GM12878 (cell line): Measurements from ENCODE around the gene HDAC7. TPM values are rescaled to one million over a fixed set of nuclear protein-coding genes. Genes with fewer than 3 reads are reported as not detected.

ENCODE experiments used
- ATAC-seq: fragments of 200-7000 bp; cut with Tn5 transposase; 3 replicates; pipeline ENCODE4 v1.9.1; 2020; ENCODE audit warnings: mild to moderate bottlenecking, moderate library complexity
- BruUV-seq: library from RNA; stranded (reverse); fragments of 400-500 nt; replicated peaks from 2 replicates; lab custom pipeline; 2021; lab: Mats Ljungman, UMichigan
- CTCF ChIA-PET: fragments of 300-600 bp; sonication (Branson Sonifier 250); formaldehyde crosslinking; extraction: SDS; loops from one replicate; lab custom pipeline; 2021; ENCODE audit warnings: inconsistent platforms; lab: Yijun Ruan, JAX
- POLR2A ChIA-PET: fragments of 350-600 bp; formaldehyde crosslinking; extraction: SDS; loops from one replicate; lab custom pipeline; 2021; ENCODE audit warnings: inconsistent platforms; lab: Charles Lee
- RAD21 ChIA-PET: fragments of 300-600 bp; sonication (Branson Sonifier 250); formaldehyde crosslinking; loops from one replicate; lab custom pipeline; 2023; ENCODE audit warnings: antibody characterized with exemption; ENCODE audit not compliant: unreplicated experiment; lab: Charles Lee
- SMC1A ChIA-PET: fragments of 300-600 bp; sonication (Branson Sonifier 250); formaldehyde crosslinking; loops from one replicate; lab custom pipeline; 2023; ENCODE audit not compliant: unreplicated experiment, uncharacterized antibody; lab: Charles Lee
- DNase-seq: peaks from one replicate; pipeline ENCODE4 v3.0.0-alpha.2; 2011; ENCODE audit warnings: low read depth, low spot score
- FAIRE-seq: peaks from 3 replicates; lab custom pipeline; 2011; peaks lifted over from hg19 to GRCh38; lab: Jason Lieb, UNC
- H2AFZ ChIP-seq: 2 replicates; pipeline ENCODE4 v1.6.0; 2011; ENCODE audit warnings: low read depth, low read length, control low read depth; ENCODE audit not compliant: control insufficient read depth
- H3K27ac ChIP-seq: 2 replicates; pipeline ENCODE4 v1.5.1; 2011; ENCODE audit warnings: control low read depth; ENCODE audit not compliant: control insufficient read depth, insufficient read depth
- H3K27me3 ChIP-seq, 2 experiments: replicated peaks in 1 of 2; 2 replicates each; pipeline versions ENCODE4 v1.6.0 to v1.6.1; 2011; ENCODE audit warnings: low read length in 1 of 2; ENCODE audit not compliant: control insufficient read depth in 2 of 2, insufficient read depth in 2 of 2
- H3K36me3 ChIP-seq, 2 experiments: 2 replicates each; pipeline ENCODE4 v1.5.1; 2011; ENCODE audit warnings: low read length in 1 of 2; ENCODE audit not compliant: control insufficient read depth in 2 of 2, insufficient read depth in 2 of 2
- H3K4me1 ChIP-seq: 2 replicates; pipeline ENCODE4 v1.6.1; 2011; ENCODE audit warnings: mild to moderate bottlenecking, low read length, moderate library complexity, mixed read lengths; ENCODE audit not compliant: control insufficient read depth, insufficient read depth
- H3K4me2 ChIP-seq: 2 replicates; pipeline ENCODE4 v1.6.0; 2011; ENCODE audit warnings: control low read depth; ENCODE audit not compliant: control insufficient read depth, insufficient read depth
- H3K4me3 ChIP-seq: fragments of 200-600 bp; sonication (generic); 2 replicates; pipeline ENCODE4 v1.5.1; 2016
- H3K79me2 ChIP-seq: 2 replicates; pipeline ENCODE4 v1.6.0; 2011; ENCODE audit warnings: low read length; ENCODE audit not compliant: control insufficient read depth, insufficient read depth
- H3K9ac ChIP-seq: 2 replicates; pipeline ENCODE4 v1.8.0; 2011; ENCODE audit warnings: low read length, control low read depth, mixed read lengths; ENCODE audit not compliant: control insufficient read depth, insufficient read depth
- H3K9me3 ChIP-seq: replicated peaks from 3 replicates; pipeline ENCODE4 v1.5.1; 2011; ENCODE audit warnings: mild to moderate bottlenecking, low read length; ENCODE audit not compliant: control insufficient read depth, insufficient read depth
- H4K20me1 ChIP-seq: 2 replicates; pipeline ENCODE4 v1.6.0; 2011; ENCODE audit not compliant: control insufficient read depth, insufficient read depth
- CREM ChIP-seq: IDR thresholded peaks from 2 replicates; pipeline ENCODE4 v1.6.1; 2014; ENCODE audit warnings: antibody characterized with exemption, low read depth
- DPF2 ChIP-seq: fragments of 450-650 bp; IDR thresholded peaks from 2 replicates; pipeline ENCODE4 v1.6.1; 2017; ENCODE audit warnings: mild to moderate bottlenecking
- HDAC2 ChIP-seq: fragments of 200-600 bp; sonication (generic); IDR thresholded peaks from 2 replicates; pipeline ENCODE4 v1.6.1; 2017
- KDM1A ChIP-seq: fragments of 200-600 bp; sonication (generic); IDR thresholded peaks from 2 replicates; pipeline ENCODE4 v1.6.1; 2016; ENCODE audit warnings: borderline replicate concordance
- LARP7 ChIP-seq: fragments of 450-650 bp; IDR thresholded peaks from 2 replicates; pipeline ENCODE4 v1.6.1; 2017; ENCODE audit warnings: mild to moderate bottlenecking
- NFYB ChIP-seq: IDR thresholded peaks from 2 replicates; pipeline ENCODE4 v1.6.1; 2011; ENCODE audit warnings: low read depth, mild to moderate bottlenecking, low read length, improper control_type of control experiment, moderate library complexity; ENCODE audit not compliant: insufficient read depth
- PAX8 ChIP-seq: fragments of 450-650 bp; IDR thresholded peaks from 2 replicates; pipeline ENCODE4 v1.6.1; 2017; ENCODE audit warnings: mild to moderate bottlenecking, moderate library complexity
- SREBF1 ChIP-seq: IDR thresholded peaks from 2 replicates; pipeline ENCODE4 v1.6.1; 2012; ENCODE audit warnings: mild to moderate bottlenecking, low read length
- TARDBP ChIP-seq: IDR thresholded peaks from 2 replicates; pipeline ENCODE4 v1.6.1; 2016; ENCODE audit warnings: borderline replicate concordance
- ZBED1 ChIP-seq: IDR thresholded peaks from 2 replicates; pipeline ENCODE4 v1.6.1; 2016; ENCODE audit warnings: borderline replicate concordance
- ZNF207 ChIP-seq: fragments of 450-650 bp; IDR thresholded peaks from 2 replicates; pipeline ENCODE4 v1.6.1; 2014; ENCODE audit warnings: antibody characterized with exemption, mild to moderate bottlenecking, borderline replicate concordance
- ZSCAN29 ChIP-seq: fragments of 450-650 bp; IDR thresholded peaks from 2 replicates; pipeline ENCODE4 v1.6.1; 2017; ENCODE audit warnings: mild to moderate bottlenecking, moderate library complexity
- WGBS: methylation state at CpG from one replicate; pipeline ENCODE4 v1.1.6; 2016; ENCODE audit warnings: low lambda C conversion rate; ENCODE audit not compliant: insufficient replicate concordance, insufficient coverage; ENCODE audit errors: missing lambda C conversion rate; 5-methylcytosine and 5-hydroxymethylcytosine counted together
- in situ Hi-C: fragments of 300-500 bp; cut with MboI; formaldehyde crosslinking; loops from 9 replicates; pipeline ENCODE4 v1.14.3; 2018; ENCODE audit warnings: mixed read lengths
- intact Hi-C: fragments of 100-400 bp; cut with micrococcal nuclease; formaldehyde crosslinking; loops from one replicate; pipeline ENCODE4 v1.14.2; 2022; ENCODE audit not compliant: unreplicated experiment
- polyA plus RNA-seq, 11 experiments: library from polyadenylated mRNA; depleted of rRNA in 4 of 11; unstranded in 6 of 11; stranded (reverse) in 5 of 11; fragments of >200 nt; fragmentation: Nextera tagmentation in 4 of 11; fragmentation: Illumina TruSeq in 1 of 11; extraction: Ambion mirVana in 4 of 11; extraction: Trizol in 1 of 11; gene quantifications; 1 replicate in 1 of 11; 2 replicates in 10 of 11; pipeline versions ENCODE4 v1.2.1 to v1.2.3, GENCODE V29; 2011 to 2016; ENCODE audit warnings: inconsistent platforms in 2 of 11, missing spikeins in 2 of 11, low read depth in 1 of 11
- total RNA-seq, 4 experiments: library from RNA; depleted of rRNA in 3 of 4; stranded (reverse); fragments of >200 nt in 3 of 4; fragmentation: Illumina TruSeq in 1 of 4; extraction: Trizol in 1 of 4; gene quantifications; 2 replicates each; pipeline versions ENCODE4 v1.2.1 to v1.2.3, GENCODE V29; 2013 to 2021
- TF ChIP-seq, protein P1 (sequence below): fragments of 450-650 bp; IDR thresholded peaks from 2 replicates; pipeline ENCODE4 v1.6.1; 2016; ENCODE audit warnings: mild to moderate bottlenecking
- TF ChIP-seq, protein P2 (sequence below): fragments of 450-650 bp; IDR thresholded peaks from 2 replicates; pipeline ENCODE4 v1.6.1; 2018; ENCODE audit warnings: borderline replicate concordance, mild to moderate bottlenecking; ENCODE audit not compliant: partially characterized antibody
- TF ChIP-seq, protein P3 (sequence below): fragments of 450-650 bp; formaldehyde crosslinking; IDR thresholded peaks from 2 replicates; pipeline ENCODE4 v1.5.0; 2022; ENCODE audit warnings: mild to moderate bottlenecking, missing genetic modification characterization
- TF ChIP-seq, protein P4 (sequence below): fragments of 450-650 bp; IDR thresholded peaks from 2 replicates; pipeline ENCODE4 v1.6.1; 2016; ENCODE audit warnings: mild to moderate bottlenecking

The HDAC7 gene
- total and polyA plus RNA-seq, 10 of the 15 experiments (the other 5 are each of a cell fraction or from before 2014, with no cell fraction given) = 0.47 to 18.3 (median 5.4) TPM

DNA sequence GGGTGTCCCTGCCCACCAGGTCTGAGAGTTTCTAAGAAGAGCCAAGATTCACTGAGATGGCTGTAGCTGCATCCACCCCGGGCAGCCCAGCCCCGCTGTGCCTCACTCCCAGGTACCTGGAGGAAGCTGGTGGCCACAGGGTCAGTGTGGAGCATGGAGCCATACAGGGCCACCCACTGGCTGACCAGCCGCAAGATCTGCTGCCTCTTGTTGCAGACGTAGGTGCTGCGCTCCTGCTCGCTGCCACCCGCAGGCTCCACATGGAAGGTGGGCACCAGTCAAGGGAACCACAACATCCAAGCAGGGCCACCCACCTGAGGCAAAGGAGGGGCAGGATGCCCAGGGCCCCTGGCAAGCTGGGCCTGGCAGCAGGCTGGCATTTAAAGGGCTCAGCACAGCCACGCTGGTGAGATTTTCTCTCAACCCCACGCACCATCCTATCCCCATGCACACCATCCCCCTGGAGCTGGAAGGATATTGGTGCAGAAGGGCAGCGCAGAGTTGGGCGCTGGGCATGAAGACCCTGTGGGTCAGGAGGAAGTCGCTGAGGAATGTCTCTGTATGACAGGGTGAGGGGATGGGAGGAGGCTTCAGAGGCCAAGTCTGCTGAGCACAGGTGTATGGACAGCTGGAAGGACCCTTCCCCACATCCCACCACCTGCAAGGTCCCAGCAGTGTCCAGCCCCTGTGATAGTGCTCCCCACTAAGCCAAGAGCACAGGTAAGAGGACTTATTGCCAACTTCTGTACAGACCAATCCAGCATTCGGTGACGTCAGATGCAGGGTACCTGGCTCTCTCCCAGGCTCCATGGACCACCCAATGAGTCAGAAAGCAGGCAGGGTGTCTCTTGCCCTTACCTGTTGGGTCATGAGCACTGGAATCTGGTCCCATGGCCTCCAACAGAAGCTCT, 71.9 kb downstream of the HDAC7 start:
- Histone ChIP-seq H3K4me2 (no peak overlapping the region), H3K36me3 (no peaks in the 10 kb centered on the region), H2AFZ (no peak overlapping the region), H3K4me1 (peaks cover 5% of the 10 kb centered on the region; the same call in 1 of the 2 replicates), H4K20me1 (no peaks in the 10 kb centered on the region), H3K9ac (no peak overlapping the region), H3K79me2 (no peaks in the 10 kb centered on the region), H3K4me3 (no peak overlapping the region), H3K27ac (no peak overlapping the region), H3K9me3 (no peaks in the 10 kb centered on the region), H3K27me3 (no peaks in the 10 kb centered on the region)
- in situ Hi-C loops = no loop called here
- intact Hi-C loops = no loop called here
- CTCF ChIA-PET = interaction anchor here (10.0 to 10.4 kb wide), 2 partner anchors 9 to 26 kb away, joined by 507 to 814 read pairs; partner anchors contain the start of genes RAPGEF3 and SLC48A1
- ATAC-seq (no peak), FAIRE-seq (no peak), DNase-seq (no peak)
- POLR2A ChIA-PET = interaction anchor here (1.0 kb wide), 1 partner anchor 8 kb away, joined by 4 read pairs; no protein-coding TSS in a partner anchor
- RAD21 ChIA-PET = interaction anchor here (2.2 kb wide), 1 partner anchor 19 kb away, joined by 6 read pairs; no protein-coding TSS in a partner anchor
- SMC1A ChIA-PET = interaction anchor here (0.8 to 10.3 kb wide), 3 partner anchors 10 to 19 kb away, joined by 3 to 277 read pairs (median 3); partner anchors contain the start of gene RAPGEF3
- WGBS = 76% methylated on average over 14 of the region's 14 CpGs
- BruUV-seq = no TSS peak
- TF ChIP-seq LARP7 = no peak
- TF ChIP-seq CREM = no peak
- TF ChIP-seq PAX8 = no peak
- no peak for TF ChIP-seq HDAC2
- TF ChIP-seq KDM1A = no peak
- TF ChIP-seq, protein P1, sequence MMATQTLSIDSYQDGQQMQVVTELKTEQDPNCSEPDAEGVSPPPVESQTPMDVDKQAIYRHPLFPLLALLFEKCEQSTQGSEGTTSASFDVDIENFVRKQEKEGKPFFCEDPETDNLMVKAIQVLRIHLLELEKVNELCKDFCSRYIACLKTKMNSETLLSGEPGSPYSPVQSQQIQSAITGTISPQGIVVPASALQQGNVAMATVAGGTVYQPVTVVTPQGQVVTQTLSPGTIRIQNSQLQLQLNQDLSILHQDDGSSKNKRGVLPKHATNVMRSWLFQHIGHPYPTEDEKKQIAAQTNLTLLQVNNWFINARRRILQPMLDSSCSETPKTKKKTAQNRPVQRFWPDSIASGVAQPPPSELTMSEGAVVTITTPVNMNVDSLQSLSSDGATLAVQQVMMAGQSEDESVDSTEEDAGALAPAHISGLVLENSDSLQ = no peak
- TF ChIP-seq ZNF207 = no peak
- TF ChIP-seq, protein P2, sequence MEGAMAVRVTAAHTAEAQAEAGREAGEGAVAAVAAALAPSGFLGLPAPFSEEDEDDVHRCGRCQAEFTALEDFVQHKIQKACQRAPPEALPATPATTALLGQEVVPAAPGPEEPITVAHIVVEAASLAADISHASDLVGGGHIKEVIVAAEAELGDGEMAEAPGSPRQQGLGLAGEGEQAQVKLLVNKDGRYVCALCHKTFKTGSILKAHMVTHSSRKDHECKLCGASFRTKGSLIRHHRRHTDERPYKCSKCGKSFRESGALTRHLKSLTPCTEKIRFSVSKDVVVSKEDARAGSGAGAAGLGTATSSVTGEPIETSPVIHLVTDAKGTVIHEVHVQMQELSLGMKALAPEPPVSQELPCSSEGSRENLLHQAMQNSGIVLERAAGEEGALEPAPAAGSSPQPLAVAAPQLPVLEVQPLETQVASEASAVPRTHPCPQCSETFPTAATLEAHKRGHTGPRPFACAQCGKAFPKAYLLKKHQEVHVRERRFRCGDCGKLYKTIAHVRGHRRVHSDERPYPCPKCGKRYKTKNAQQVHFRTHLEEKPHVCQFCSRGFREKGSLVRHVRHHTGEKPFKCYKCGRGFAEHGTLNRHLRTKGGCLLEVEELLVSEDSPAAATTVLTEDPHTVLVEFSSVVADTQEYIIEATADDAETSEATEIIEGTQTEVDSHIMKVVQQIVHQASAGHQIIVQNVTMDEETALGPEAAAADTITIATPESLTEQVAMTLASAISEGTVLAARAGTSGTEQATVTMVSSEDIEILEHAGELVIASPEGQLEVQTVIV = no peak
- TF ChIP-seq DPF2 = no peak
- no peak for TF ChIP-seq SREBF1
- TF ChIP-seq ZBED1 = no peak
- TF ChIP-seq ZSCAN29 = no peak
- TF ChIP-seq NFYB = no peak
- TF ChIP-seq, protein P3, sequence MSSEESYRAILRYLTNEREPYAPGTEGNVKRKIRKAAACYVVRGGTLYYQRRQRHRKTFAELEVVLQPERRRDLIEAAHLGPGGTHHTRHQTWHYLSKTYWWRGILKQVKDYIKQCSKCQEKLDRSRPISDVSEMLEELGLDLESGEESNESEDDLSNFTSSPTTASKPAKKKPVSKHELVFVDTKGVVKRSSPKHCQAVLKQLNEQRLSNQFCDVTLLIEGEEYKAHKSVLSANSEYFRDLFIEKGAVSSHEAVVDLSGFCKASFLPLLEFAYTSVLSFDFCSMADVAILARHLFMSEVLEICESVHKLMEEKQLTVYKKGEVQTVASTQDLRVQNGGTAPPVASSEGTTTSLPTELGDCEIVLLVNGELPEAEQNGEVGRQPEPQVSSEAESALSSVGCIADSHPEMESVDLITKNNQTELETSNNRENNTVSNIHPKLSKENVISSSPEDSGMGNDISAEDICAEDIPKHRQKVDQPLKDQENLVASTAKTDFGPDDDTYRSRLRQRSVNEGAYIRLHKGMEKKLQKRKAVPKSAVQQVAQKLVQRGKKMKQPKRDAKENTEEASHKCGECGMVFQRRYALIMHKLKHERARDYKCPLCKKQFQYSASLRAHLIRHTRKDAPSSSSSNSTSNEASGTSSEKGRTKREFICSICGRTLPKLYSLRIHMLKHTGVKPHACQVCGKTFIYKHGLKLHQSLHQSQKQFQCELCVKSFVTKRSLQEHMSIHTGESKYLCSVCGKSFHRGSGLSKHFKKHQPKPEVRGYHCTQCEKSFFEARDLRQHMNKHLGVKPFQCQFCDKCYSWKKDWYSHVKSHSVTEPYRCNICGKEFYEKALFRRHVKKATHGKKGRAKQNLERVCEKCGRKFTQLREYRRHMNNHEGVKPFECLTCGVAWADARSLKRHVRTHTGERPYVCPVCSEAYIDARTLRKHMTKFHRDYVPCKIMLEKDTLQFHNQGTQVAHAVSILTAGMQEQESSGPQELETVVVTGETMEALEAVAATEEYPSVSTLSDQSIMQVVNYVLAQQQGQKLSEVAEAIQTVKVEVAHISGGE (CRISPR knock-in tag) = no peak
- TF ChIP-seq, protein P4, sequence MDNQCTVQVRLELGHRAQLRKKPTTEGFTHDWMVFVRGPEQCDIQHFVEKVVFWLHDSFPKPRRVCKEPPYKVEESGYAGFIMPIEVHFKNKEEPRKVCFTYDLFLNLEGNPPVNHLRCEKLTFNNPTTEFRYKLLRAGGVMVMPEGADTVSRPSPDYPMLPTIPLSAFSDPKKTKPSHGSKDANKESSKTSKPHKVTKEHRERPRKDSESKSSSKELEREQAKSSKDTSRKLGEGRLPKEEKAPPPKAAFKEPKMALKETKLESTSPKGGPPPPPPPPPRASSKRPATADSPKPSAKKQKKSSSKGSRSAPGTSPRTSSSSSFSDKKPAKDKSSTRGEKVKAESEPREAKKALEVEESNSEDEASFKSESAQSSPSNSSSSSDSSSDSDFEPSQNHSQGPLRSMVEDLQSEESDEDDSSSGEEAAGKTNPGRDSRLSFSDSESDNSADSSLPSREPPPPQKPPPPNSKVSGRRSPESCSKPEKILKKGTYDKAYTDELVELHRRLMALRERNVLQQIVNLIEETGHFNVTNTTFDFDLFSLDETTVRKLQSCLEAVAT = no peak
- no peak for TF ChIP-seq TARDBP
